Measurements from ENCODE around the gene LRFN2. TPM values are rescaled to one million over a fixed set of nuclear protein-coding genes. Genes with fewer than 3 reads are reported as not detected.

The LRFN2 gene
- total RNA-seq, 3 donors from 2014 or later, result not detected

- Histone ChIP-seq H3K27ac (no peak overlapping the region), H3K36me3 (no peaks in the 10 kb centered on the region), H3K4me3 (no peak overlapping the region), H3K4me1 (no peaks in the 10 kb centered on the region), H3K9me3 (no peaks in the 10 kb centered on the region), H3K27me3 (no peaks in the 10 kb centered on the region)
- DNase-seq (ENCODE audit: low spot score in 2 of 2), result no peak
- TF ChIP-seq CTCF (IDR thresholded peaks at IDR 0.05) (no peak), POLR2AphosphoS5 (IDR thresholded peaks at IDR 0.05) (no peak), POLR2A (IDR thresholded peaks at IDR 0.05) (no peak)
- intact Hi-C loops (cut with DNase I; ENCODE audit: low total_unique reads), result no loop called here
Measured at GRCh38 chr6:40422046-40422445, 165.1 kb downstream of the LRFN2 start.

GRCh38 chr6:40419946-40420728, 167.0 kb downstream of the LRFN2 start:
- DNase-seq (ENCODE audit: low spot score in 2 of 2), result no peak
- Histone ChIP-seq H3K27me3 (no peaks in the 10 kb centered on the region), H3K4me3 (no peak overlapping the region), H3K36me3 (no peaks in the 10 kb centered on the region), H3K27ac (no peak overlapping the region), H3K9me3 (no peaks in the 10 kb centered on the region), H3K4me1 (no peaks in the 10 kb centered on the region)
- TF ChIP-seq POLR2AphosphoS5 (IDR thresholded peaks at IDR 0.05), result no peak
- TF ChIP-seq CTCF (IDR thresholded peaks at IDR 0.05), result no peak
- TF ChIP-seq POLR2A (IDR thresholded peaks at IDR 0.05), result no peak
- intact Hi-C loops (cut with DNase I; ENCODE audit: low total_unique reads), result no loop called here

GRCh38 chr6:40419377-40419776, 167.8 kb downstream of the LRFN2 start:
- H3K9me3 ChIP-seq, result no peaks in the 10 kb centered on the region
- H3K27me3 ChIP-seq, result no peaks in the 10 kb centered on the region
- H3K27ac ChIP-seq, result no peak overlapping the region
- intact Hi-C loops (cut with DNase I; ENCODE audit: low total_unique reads), result no loop called here
- no peak overlapping the region for H3K4me3 ChIP-seq
- DNase-seq (ENCODE audit: low spot score in 2 of 2), result no peak
- no peak for TF ChIP-seq POLR2A (IDR thresholded peaks at IDR 0.05)
- peak in 1 of 3 donors; percentile 9 for TF ChIP-seq POLR2AphosphoS5 (IDR thresholded peaks at IDR 0.05)
- TF ChIP-seq CTCF (IDR thresholded peaks at IDR 0.05), result no peak
- no peaks in the 10 kb centered on the region for H3K4me1 ChIP-seq
- no peaks in the 10 kb centered on the region for H3K36me3 ChIP-seq

- Histone ChIP-seq H3K4me1 (no peaks in the 10 kb centered on the region), H3K27ac (no peak overlapping the region), H3K36me3 (no peaks in the 10 kb centered on the region), H3K4me3 (no peak overlapping the region), H3K9me3 (no peaks in the 10 kb centered on the region), H3K27me3 (no peaks in the 10 kb centered on the region)
- intact Hi-C loops (cut with DNase I; ENCODE audit: low total_unique reads), result no loop called here
- DNase-seq (ENCODE audit: low spot score in 2 of 2), result no peak
- TF ChIP-seq POLR2AphosphoS5 (IDR thresholded peaks at IDR 0.05) (no peak), POLR2A (IDR thresholded peaks at IDR 0.05) (no peak), CTCF (IDR thresholded peaks at IDR 0.05) (no peak)
Measured at GRCh38 chr6:40417031-40417430, 170.1 kb downstream of the LRFN2 start.

- no peak for DNase-seq (ENCODE audit: low spot score in 2 of 2)
- Histone ChIP-seq H3K9me3 (no peaks in the 10 kb centered on the region), H3K4me3 (no peak overlapping the region), H3K4me1 (no peaks in the 10 kb centered on the region), H3K27ac (no peak overlapping the region), H3K36me3 (no peaks in the 10 kb centered on the region), H3K27me3 (no peaks in the 10 kb centered on the region)
- intact Hi-C loops (cut with DNase I; ENCODE audit: low total_unique reads), result no loop called here
- no peak for TF ChIP-seq POLR2AphosphoS5 (IDR thresholded peaks at IDR 0.05)
- no peak for TF ChIP-seq CTCF (IDR thresholded peaks at IDR 0.05)
- TF ChIP-seq POLR2A (IDR thresholded peaks at IDR 0.05), result no peak
Measured at GRCh38 chr6:40414617-40415016, 172.5 kb downstream of the LRFN2 start.

Measured in breast epithelium (tissue), 4 donors.